Ishikawa (cell line): ENCODE measurements around the gene HS3ST2.

Source experiments
- EP300 ChIP-seq: IDR thresholded peaks from 2 replicates; pipeline ENCODE4 v1.6.1; 2012; ENCODE audit warnings: borderline replicate concordance
- MAX ChIP-seq: IDR thresholded peaks from 2 replicates; pipeline ENCODE4 v1.6.1; 2012
- NFIC ChIP-seq: IDR thresholded peaks from 2 replicates; pipeline ENCODE4 v1.6.1; 2012
- RAD21 ChIP-seq: IDR thresholded peaks from 2 replicates; pipeline ENCODE4 v1.6.1; 2012; ENCODE audit warnings: low read depth
- TAF1 ChIP-seq: IDR thresholded peaks from 2 replicates; pipeline ENCODE4 v1.6.1; 2012; ENCODE audit warnings: low read depth, mild to moderate bottlenecking
- TCF12 ChIP-seq: IDR thresholded peaks from 2 replicates; pipeline ENCODE4 v1.6.1; 2012; ENCODE audit warnings: low read depth
- TEAD4 ChIP-seq: IDR thresholded peaks from 2 replicates; pipeline ENCODE4 v1.6.1; 2012
- YY1 ChIP-seq: IDR thresholded peaks from 2 replicates; pipeline ENCODE4 v1.6.1; 2012; ENCODE audit warnings: low read depth
- TF ChIP-seq, protein P1 (sequence below): IDR thresholded peaks from 2 replicates; pipeline ENCODE4 v1.6.1; 2012; ENCODE audit warnings: low read depth, mild to moderate bottlenecking

DNA sequence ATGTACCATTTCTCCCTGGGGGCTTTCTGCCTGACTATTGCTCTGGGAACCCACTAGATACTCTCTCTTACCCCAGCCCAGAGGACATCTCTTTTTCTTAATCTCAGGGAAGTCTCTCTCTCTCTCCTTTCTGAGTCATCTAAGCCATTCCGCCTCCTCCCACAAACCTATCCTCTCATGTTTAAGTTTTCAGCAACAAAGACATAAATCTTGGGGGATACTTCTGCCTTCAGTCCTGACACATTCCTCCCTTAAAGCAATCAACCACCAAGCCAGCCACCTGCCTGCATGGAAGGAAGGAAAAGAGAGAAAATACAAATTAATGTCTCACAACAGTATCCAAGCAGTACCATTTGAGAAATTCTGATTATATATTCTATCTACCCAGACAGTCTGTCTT, 128.8 kb downstream of the HS3ST2 start:
- TF ChIP-seq TAF1 (no peak), NFIC (no peak), YY1 (no peak), RAD21 (no peak), TEAD4 (no peak), MAX (no peak), EP300 (no peak), TCF12 (no peak)
- TF ChIP-seq, protein P1, sequence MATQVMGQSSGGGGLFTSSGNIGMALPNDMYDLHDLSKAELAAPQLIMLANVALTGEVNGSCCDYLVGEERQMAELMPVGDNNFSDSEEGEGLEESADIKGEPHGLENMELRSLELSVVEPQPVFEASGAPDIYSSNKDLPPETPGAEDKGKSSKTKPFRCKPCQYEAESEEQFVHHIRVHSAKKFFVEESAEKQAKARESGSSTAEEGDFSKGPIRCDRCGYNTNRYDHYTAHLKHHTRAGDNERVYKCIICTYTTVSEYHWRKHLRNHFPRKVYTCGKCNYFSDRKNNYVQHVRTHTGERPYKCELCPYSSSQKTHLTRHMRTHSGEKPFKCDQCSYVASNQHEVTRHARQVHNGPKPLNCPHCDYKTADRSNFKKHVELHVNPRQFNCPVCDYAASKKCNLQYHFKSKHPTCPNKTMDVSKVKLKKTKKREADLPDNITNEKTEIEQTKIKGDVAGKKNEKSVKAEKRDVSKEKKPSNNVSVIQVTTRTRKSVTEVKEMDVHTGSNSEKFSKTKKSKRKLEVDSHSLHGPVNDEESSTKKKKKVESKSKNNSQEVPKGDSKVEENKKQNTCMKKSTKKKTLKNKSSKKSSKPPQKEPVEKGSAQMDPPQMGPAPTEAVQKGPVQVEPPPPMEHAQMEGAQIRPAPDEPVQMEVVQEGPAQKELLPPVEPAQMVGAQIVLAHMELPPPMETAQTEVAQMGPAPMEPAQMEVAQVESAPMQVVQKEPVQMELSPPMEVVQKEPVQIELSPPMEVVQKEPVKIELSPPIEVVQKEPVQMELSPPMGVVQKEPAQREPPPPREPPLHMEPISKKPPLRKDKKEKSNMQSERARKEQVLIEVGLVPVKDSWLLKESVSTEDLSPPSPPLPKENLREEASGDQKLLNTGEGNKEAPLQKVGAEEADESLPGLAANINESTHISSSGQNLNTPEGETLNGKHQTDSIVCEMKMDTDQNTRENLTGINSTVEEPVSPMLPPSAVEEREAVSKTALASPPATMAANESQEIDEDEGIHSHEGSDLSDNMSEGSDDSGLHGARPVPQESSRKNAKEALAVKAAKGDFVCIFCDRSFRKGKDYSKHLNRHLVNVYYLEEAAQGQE, result no peak
